ENCODE results near the gene GMDS. TPM values are rescaled to one million over a fixed set of nuclear protein-coding genes. Genes with fewer than 3 reads are reported as not detected.

Gene GMDS
- total RNA-seq, 1 donor from 2014 or later = 27.0 TPM

- Histone ChIP-seq H3K4me3 (ENCODE audit: low read depth, low read length) (peak overlapping the region; percentile 64), H3K36me3 (ENCODE audit: control insufficient read depth, insufficient read depth, low read length) (no peaks in the 10 kb centered on the region), H3K27me3 (ENCODE audit: control insufficient read depth, insufficient read depth, low read length) (no peaks in the 10 kb centered on the region)
- DNase-seq (ENCODE audit: low read depth) = peak; percentile 60
- TF ChIP-seq CTCF (IDR thresholded peaks at IDR 0.05; ENCODE audit: insufficient read depth, low read length, poor library complexity, severe bottlenecking) = no peak
Measured at GRCh38 chr6:2245877-2246863, 765 bp upstream of the GMDS start.

- H3K27me3 ChIP-seq (ENCODE audit: control insufficient read depth, insufficient read depth, low read length) = no peaks in the 10 kb centered on the region
- DNase-seq (ENCODE audit: low read depth) = no peak
- peak overlapping the region; percentile 64 for H3K4me3 ChIP-seq (ENCODE audit: low read depth, low read length)
- H3K36me3 ChIP-seq (ENCODE audit: control insufficient read depth, insufficient read depth, low read length) = no peaks in the 10 kb centered on the region
- TF ChIP-seq CTCF (IDR thresholded peaks at IDR 0.05; ENCODE audit: insufficient read depth, low read length, poor library complexity, severe bottlenecking) = no peak
Measured at GRCh38 chr6:2244261-2245102, 923 bp downstream of the GMDS start.

- Histone ChIP-seq H3K4me3 (ENCODE audit: low read depth, low read length) (no peak overlapping the region), H3K27me3 (ENCODE audit: control insufficient read depth, insufficient read depth, low read length) (no peaks in the 10 kb centered on the region), H3K36me3 (ENCODE audit: control insufficient read depth, insufficient read depth, low read length) (no peaks in the 10 kb centered on the region)
- TF ChIP-seq CTCF (IDR thresholded peaks at IDR 0.05; ENCODE audit: insufficient read depth, low read length, poor library complexity, severe bottlenecking) = no peak
- no peak for DNase-seq (ENCODE audit: low read depth)
Measured at GRCh38 chr6:2242311-2242710, 3.1 kb downstream of the GMDS start.

- H3K27me3 ChIP-seq (ENCODE audit: control insufficient read depth, insufficient read depth, low read length) = no peaks in the 10 kb centered on the region
- no peak for DNase-seq (ENCODE audit: low read depth)
- TF ChIP-seq CTCF (IDR thresholded peaks at IDR 0.05; ENCODE audit: insufficient read depth, low read length, poor library complexity, severe bottlenecking) = no peak
- no peak overlapping the region for H3K4me3 ChIP-seq (ENCODE audit: low read depth, low read length)
- H3K36me3 ChIP-seq (ENCODE audit: control insufficient read depth, insufficient read depth, low read length) = no peaks in the 10 kb centered on the region
Measured at GRCh38 chr6:2240961-2241360, 4.4 kb downstream of the GMDS start.

GRCh38 chr6:2237001-2237400, 8.4 kb downstream of the GMDS start:
- H3K36me3 ChIP-seq (ENCODE audit: control insufficient read depth, insufficient read depth, low read length) = no peaks in the 10 kb centered on the region
- no peak for DNase-seq (ENCODE audit: low read depth)
- TF ChIP-seq CTCF (IDR thresholded peaks at IDR 0.05; ENCODE audit: insufficient read depth, low read length, poor library complexity, severe bottlenecking) = no peak
- H3K4me3 ChIP-seq (ENCODE audit: low read depth, low read length) = no peak overlapping the region
- no peaks in the 10 kb centered on the region for H3K27me3 ChIP-seq (ENCODE audit: control insufficient read depth, insufficient read depth, low read length)

Data from kidney epithelial cell (primary cell).